PC-9 (cell line): ENCODE results near the gene COL24A1. TPM values are rescaled to one million over a fixed set of nuclear protein-coding genes. Genes with fewer than 3 reads are reported as not detected.

Experiments used
- BruUV-seq: library from RNA; stranded (reverse); fragments of 400-500 nt; replicated peaks from 2 replicates; lab custom pipeline; 2021; lab: Mats Ljungman, UMichigan
- CTCF ChIA-PET: fragments of 300-600 bp; sonication (Branson Sonifier 250); formaldehyde crosslinking; loops from one replicate; lab custom pipeline; 2022; ENCODE audit warnings: antibody characterized with exemption; lab: Charles Lee
- POLR2A ChIA-PET: fragments of 300-600 bp; sonication (Branson Sonifier 250); formaldehyde crosslinking; loops from one replicate; lab custom pipeline; 2022; ENCODE audit warnings: antibody characterized with exemption; ENCODE audit not compliant: unreplicated experiment; lab: Charles Lee
- DNase-seq, 2 experiments: peaks; one replicate each; pipeline versions ENCODE4 v3.0.0 to v3.0.0-alpha.2; 2015 to 2022; ENCODE audit warnings: mixed read lengths in 1 of 2
- H2AFZ ChIP-seq: fragments of 200-600 bp; sonication (generic); 2 replicates; pipeline ENCODE4 v1.8.1; 2017; ENCODE audit warnings: antibody characterized with exemption
- H3F3A ChIP-seq: fragments of 200-600 bp; sonication (generic); 2 replicates; pipeline ENCODE4 v1.8.1; 2017; ENCODE audit warnings: antibody characterized with exemption, mild to moderate bottlenecking, low read depth; ENCODE audit not compliant: insufficient read depth
- H3K27ac ChIP-seq: fragments of 200-600 bp; sonication (generic); 2 replicates; pipeline ENCODE4 v1.6.1; 2016; ENCODE audit warnings: mixed run types
- H3K27me3 ChIP-seq: fragments of 200-600 bp; sonication (generic); 2 replicates; pipeline ENCODE4 v1.6.1; 2016; ENCODE audit warnings: low read depth, mixed run types; ENCODE audit not compliant: insufficient read depth
- H3K36me3 ChIP-seq: fragments of 200-600 bp; sonication (generic); 2 replicates; pipeline ENCODE4 v1.6.1; 2016; ENCODE audit warnings: low read depth, mixed run types
- H3K4me1 ChIP-seq: fragments of 200-600 bp; sonication (generic); replicated peaks from 2 replicates; pipeline ENCODE4 v1.6.1; 2016; ENCODE audit warnings: mixed run types; ENCODE audit not compliant: insufficient read depth
- H3K4me2 ChIP-seq: fragments of 200-600 bp; sonication (generic); 2 replicates; pipeline ENCODE4 v1.6.1; 2017; ENCODE audit warnings: mixed run types
- H3K4me3 ChIP-seq: fragments of 200-600 bp; sonication (generic); 2 replicates; pipeline ENCODE4 v1.6.1; 2016; ENCODE audit warnings: mixed run types
- H3K79me2 ChIP-seq: fragments of 200-600 bp; sonication (generic); 2 replicates; pipeline ENCODE4 v1.6.1; 2017; ENCODE audit warnings: low read depth, mixed run types
- H3K9me2 ChIP-seq: fragments of 200-600 bp; sonication (generic); 2 replicates; pipeline ENCODE4 v1.8.1; 2017; ENCODE audit warnings: mild to moderate bottlenecking; ENCODE audit not compliant: insufficient read depth
- H3K9me3 ChIP-seq: fragments of 200-600 bp; sonication (generic); 2 replicates; pipeline ENCODE4 v1.8.1; 2016; ENCODE audit warnings: low read depth; ENCODE audit not compliant: insufficient read depth
- H4K20me1 ChIP-seq: fragments of 200-600 bp; sonication (generic); 2 replicates; pipeline ENCODE4 v1.8.1; 2017; ENCODE audit not compliant: insufficient read depth
- EZH2 ChIP-seq: fragments of 200-600 bp; sonication (generic); IDR thresholded peaks from 2 replicates; pipeline ENCODE4 v1.8.0; 2017; ENCODE audit warnings: antibody characterized with exemption, low read depth
- intact Hi-C: fragments of 100-400 bp; cut with micrococcal nuclease; formaldehyde crosslinking; loops from one replicate; pipeline ENCODE4 v1.10.0; 2022; ENCODE audit not compliant: unreplicated experiment
- total RNA-seq: library from RNA; stranded (reverse); gene quantifications from 2 replicates; pipeline ENCODE4 v1.2.3, GENCODE V29; 2021
- TF ChIP-seq, protein P1 (sequence below): fragments of 200-600 bp; sonication (generic); conservative IDR thresholded peaks from 2 replicates; pipeline ENCODE4 v1.6.1; 2017; ENCODE audit warnings: mixed run types, antibody characterized with exemption, mild to moderate bottlenecking, moderate library complexity

COL24A1 gene
- total RNA-seq, 1 experiment from 2014 or later = 0.15 TPM

DNA sequence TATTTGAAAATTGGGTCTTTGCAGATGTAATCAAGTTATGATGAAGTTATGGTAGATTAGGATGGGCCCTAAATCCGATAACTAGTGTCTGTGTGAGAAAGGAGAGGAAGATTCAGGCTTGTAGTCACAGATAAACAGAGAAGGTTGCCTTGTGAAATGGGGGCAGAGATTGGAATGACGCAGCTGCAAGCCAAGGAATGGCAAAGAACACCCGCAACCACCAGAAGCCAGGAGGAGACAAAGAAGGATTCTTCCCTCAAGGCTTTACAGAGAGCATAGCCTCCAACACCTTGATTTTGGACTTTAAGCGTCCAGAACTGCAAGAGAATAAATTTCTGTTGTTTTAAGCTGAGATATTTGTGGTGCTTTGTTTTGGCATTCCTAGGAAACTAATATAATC lies 35.4 kb upstream of the COL24A1 start:
- TF ChIP-seq, protein P1, sequence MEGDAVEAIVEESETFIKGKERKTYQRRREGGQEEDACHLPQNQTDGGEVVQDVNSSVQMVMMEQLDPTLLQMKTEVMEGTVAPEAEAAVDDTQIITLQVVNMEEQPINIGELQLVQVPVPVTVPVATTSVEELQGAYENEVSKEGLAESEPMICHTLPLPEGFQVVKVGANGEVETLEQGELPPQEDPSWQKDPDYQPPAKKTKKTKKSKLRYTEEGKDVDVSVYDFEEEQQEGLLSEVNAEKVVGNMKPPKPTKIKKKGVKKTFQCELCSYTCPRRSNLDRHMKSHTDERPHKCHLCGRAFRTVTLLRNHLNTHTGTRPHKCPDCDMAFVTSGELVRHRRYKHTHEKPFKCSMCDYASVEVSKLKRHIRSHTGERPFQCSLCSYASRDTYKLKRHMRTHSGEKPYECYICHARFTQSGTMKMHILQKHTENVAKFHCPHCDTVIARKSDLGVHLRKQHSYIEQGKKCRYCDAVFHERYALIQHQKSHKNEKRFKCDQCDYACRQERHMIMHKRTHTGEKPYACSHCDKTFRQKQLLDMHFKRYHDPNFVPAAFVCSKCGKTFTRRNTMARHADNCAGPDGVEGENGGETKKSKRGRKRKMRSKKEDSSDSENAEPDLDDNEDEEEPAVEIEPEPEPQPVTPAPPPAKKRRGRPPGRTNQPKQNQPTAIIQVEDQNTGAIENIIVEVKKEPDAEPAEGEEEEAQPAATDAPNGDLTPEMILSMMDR = no peak
- TF ChIP-seq EZH2 = no peak
- Histone ChIP-seq H3K36me3 (no peaks in the 10 kb centered on the region), H3K9me2 (no peaks in the 10 kb centered on the region), H3K79me2 (no peaks in the 10 kb centered on the region), H3K27me3 (no peaks in the 10 kb centered on the region), H3K9me3 (no peaks in the 10 kb centered on the region), H4K20me1 (no peaks in the 10 kb centered on the region), H3K4me2 (no peak overlapping the region), H3F3A (no peaks in the 10 kb centered on the region), H3K4me1 (no peaks in the 10 kb centered on the region), H2AFZ (no peak overlapping the region), H3K4me3 (no peak overlapping the region), H3K27ac (no peak overlapping the region)
- BruUV-seq = no TSS peak
- ChIA-PET POLR2A (no interaction called here), CTCF (no interaction called here)
- no peak for DNase-seq
- intact Hi-C loops = no loop called here

DNA sequence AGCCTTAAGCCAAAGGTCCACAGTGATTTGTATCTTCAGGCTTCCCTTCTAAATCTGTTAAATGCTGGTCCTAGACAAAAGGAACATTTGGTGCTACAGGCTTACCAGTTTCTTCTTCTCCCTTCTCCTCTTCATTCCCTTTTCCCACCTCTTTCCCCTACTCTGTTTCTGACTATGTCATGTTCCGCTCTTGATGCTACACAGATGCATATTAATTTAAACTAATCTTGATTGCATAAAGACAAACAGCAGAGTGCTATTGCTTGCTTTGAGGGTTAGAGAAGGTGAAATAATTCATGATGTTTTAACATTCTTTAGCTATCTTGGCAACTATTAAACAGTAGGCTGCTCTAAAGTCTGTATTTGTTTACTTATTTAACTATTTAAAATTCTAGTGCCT lies 34.3 kb upstream of the COL24A1 start:
- POLR2A ChIA-PET = no interaction called here
- H3K9me2 ChIP-seq = no peaks in the 10 kb centered on the region
- H3K36me3 ChIP-seq = no peaks in the 10 kb centered on the region
- no peak overlapping the region for H2AFZ ChIP-seq
- H4K20me1 ChIP-seq = no peaks in the 10 kb centered on the region
- CTCF ChIA-PET = no interaction called here
- no peaks in the 10 kb centered on the region for H3F3A ChIP-seq
- BruUV-seq = no TSS peak
- TF ChIP-seq, protein P1 = no peak
- TF ChIP-seq EZH2 = no peak
- H3K4me3 ChIP-seq = no peak overlapping the region
- H3K9me3 ChIP-seq = no peaks in the 10 kb centered on the region
- intact Hi-C loops = no loop called here
- no peak overlapping the region for H3K4me2 ChIP-seq
- DNase-seq = no peak
- no peaks in the 10 kb centered on the region for H3K79me2 ChIP-seq
- no peak overlapping the region for H3K27ac ChIP-seq
- H3K4me1 ChIP-seq = no peaks in the 10 kb centered on the region
- H3K27me3 ChIP-seq = no peaks in the 10 kb centered on the region

DNA sequence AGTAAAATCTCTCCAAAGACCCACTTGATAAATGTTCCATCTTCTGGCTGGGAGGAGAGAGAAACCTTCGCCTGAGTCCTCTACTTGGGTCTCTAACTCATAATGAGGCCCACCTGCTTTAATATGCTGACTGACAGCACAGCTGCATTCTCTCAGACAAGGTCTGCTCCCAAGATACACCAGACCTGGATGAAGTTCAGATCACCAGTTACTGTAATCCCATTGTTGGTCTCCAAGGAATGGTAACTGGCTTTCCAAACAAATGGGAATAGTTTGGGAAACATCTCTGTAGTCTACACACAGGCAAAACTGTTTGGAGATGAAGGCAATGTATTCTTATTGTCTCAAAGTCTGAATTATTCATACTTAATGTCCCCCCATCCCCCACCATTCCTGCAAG lies 27.9 kb upstream of the COL24A1 start:
- Histone ChIP-seq H3F3A (no peaks in the 10 kb centered on the region), H3K4me2 (no peak overlapping the region), H3K36me3 (no peaks in the 10 kb centered on the region), H4K20me1 (no peaks in the 10 kb centered on the region), H3K79me2 (no peaks in the 10 kb centered on the region), H3K9me3 (no peaks in the 10 kb centered on the region), H3K4me3 (no peak overlapping the region), H3K9me2 (no peaks in the 10 kb centered on the region), H2AFZ (no peak overlapping the region), H3K27me3 (no peaks in the 10 kb centered on the region), H3K4me1 (no peaks in the 10 kb centered on the region), H3K27ac (no peak overlapping the region)
- ChIA-PET CTCF (no interaction called here), POLR2A (no interaction called here)
- intact Hi-C loops = no loop called here
- no peak for DNase-seq
- TF ChIP-seq, protein P1 = no peak
- TF ChIP-seq EZH2 = no peak
- no TSS peak for BruUV-seq
